Germinal center (tissue), 1 donor: ENCODE results near the gene JARID2.

Source experiments
- DNase-seq: peaks from one replicate; pipeline ENCODE4 v3.0.0; 2012; ENCODE audit warnings: mixed read lengths, low spot score

The JARID2 gene

GRCh38 chr6:15470746-15471145 is 224.9 kb downstream of the JARID2 start:
- DNase-seq, result no peak

GRCh38 chr6:15472621-15473020 is 226.8 kb downstream of the JARID2 start:
- no peak for DNase-seq

GRCh38 chr6:15473174-15473573 is 227.3 kb downstream of the JARID2 start:
- no peak for DNase-seq

GRCh38 chr6:15473741-15474161 is 227.9 kb downstream of the JARID2 start:
- DNase-seq, result no peak

GRCh38 chr6:15474196-15474595 is 228.3 kb downstream of the JARID2 start:
- no peak for DNase-seq

GRCh38 chr6:15475261-15475660 is 229.4 kb downstream of the JARID2 start:
- DNase-seq, result no peak

GRCh38 chr6:15475872-15476271 is 230.0 kb downstream of the JARID2 start:
- DNase-seq, result no peak

GRCh38 chr6:15476631-15477380 is 230.9 kb downstream of the JARID2 start:
- no peak for DNase-seq

GRCh38 chr6:15477746-15478145 is 231.9 kb downstream of the JARID2 start:
- DNase-seq, result no peak

- no peak for DNase-seq
Measured at GRCh38 chr6:15479761-15480160, 233.9 kb downstream of the JARID2 start.

GRCh38 chr6:15480525-15480924 is 234.7 kb downstream of the JARID2 start:
- no peak for DNase-seq

- no peak for DNase-seq
Measured at GRCh38 chr6:15481390-15482291, 235.8 kb downstream of the JARID2 start.

- no peak for DNase-seq
Measured at GRCh38 chr6:15483060-15483459, 237.2 kb downstream of the JARID2 start.

GRCh38 chr6:15484140-15484539 is 238.3 kb downstream of the JARID2 start:
- DNase-seq, result no peak

- no peak for DNase-seq
Measured at GRCh38 chr6:15484821-15485220, 239.0 kb downstream of the JARID2 start.

- no peak for DNase-seq
Measured at GRCh38 chr6:15485936-15486335, 240.1 kb downstream of the JARID2 start.

- no peak for DNase-seq
Measured at GRCh38 chr6:15487262-15487661, 241.4 kb downstream of the JARID2 start.

- DNase-seq, result no peak
Measured at GRCh38 chr6:15489261-15489962, 243.5 kb downstream of the JARID2 start.

- DNase-seq, result no peak
Measured at GRCh38 chr6:15490242-15491100, 244.6 kb downstream of the JARID2 start.

GRCh38 chr6:15491255-15491985 is 245.6 kb downstream of the JARID2 start:
- peak; percentile 66 for DNase-seq

- no peak for DNase-seq
Measured at GRCh38 chr6:15491986-15492269, 246.1 kb downstream of the JARID2 start.
